Measurements from ENCODE around the gene SGMS1.

- TF ChIP-seq, protein P1, sequence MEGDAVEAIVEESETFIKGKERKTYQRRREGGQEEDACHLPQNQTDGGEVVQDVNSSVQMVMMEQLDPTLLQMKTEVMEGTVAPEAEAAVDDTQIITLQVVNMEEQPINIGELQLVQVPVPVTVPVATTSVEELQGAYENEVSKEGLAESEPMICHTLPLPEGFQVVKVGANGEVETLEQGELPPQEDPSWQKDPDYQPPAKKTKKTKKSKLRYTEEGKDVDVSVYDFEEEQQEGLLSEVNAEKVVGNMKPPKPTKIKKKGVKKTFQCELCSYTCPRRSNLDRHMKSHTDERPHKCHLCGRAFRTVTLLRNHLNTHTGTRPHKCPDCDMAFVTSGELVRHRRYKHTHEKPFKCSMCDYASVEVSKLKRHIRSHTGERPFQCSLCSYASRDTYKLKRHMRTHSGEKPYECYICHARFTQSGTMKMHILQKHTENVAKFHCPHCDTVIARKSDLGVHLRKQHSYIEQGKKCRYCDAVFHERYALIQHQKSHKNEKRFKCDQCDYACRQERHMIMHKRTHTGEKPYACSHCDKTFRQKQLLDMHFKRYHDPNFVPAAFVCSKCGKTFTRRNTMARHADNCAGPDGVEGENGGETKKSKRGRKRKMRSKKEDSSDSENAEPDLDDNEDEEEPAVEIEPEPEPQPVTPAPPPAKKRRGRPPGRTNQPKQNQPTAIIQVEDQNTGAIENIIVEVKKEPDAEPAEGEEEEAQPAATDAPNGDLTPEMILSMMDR (IDR thresholded peaks at IDR 0.05): no peak
- TF ChIP-seq POLR2A (IDR thresholded peaks at IDR 0.05): no peak
These were observed 21.8 kb downstream of the SGMS1 start for GRCh38 chr10:50601974-50602373.

Measured in breast epithelium (tissue), 3 donors.